Right renal cortex interstitium (tissue), 3 donors: ENCODE measurements around the gene SEC11C. TPM values are rescaled to one million over a fixed set of nuclear protein-coding genes. Genes with fewer than 3 reads are reported as not detected.
"Not testable (repeated sequence)": the region's sequence is repeated elsewhere in the genome, so short reads cannot be mapped to it uniquely, and the experiment has no call there.

Experiments used
- DNase-seq, 3 donors: peaks; one replicate each; pipeline ENCODE4 v3.0.0-alpha.2; 2013; ENCODE audit warnings: low read depth in 3 of 3, low spot score in 2 of 3
- polyA plus RNA-seq, 3 donors: library from polyadenylated mRNA; unstranded; fragments of 120-200 nt; gene quantifications; one replicate each; pipeline ENCODE4 v1.2.1, GENCODE V29; 2013; ENCODE audit not compliant: insufficient read length in 3 of 3

Gene SEC11C
- polyA plus RNA-seq: 10 to 100 TPM; 69.1 to 83.3 (median 72.9) TPM

DNA sequence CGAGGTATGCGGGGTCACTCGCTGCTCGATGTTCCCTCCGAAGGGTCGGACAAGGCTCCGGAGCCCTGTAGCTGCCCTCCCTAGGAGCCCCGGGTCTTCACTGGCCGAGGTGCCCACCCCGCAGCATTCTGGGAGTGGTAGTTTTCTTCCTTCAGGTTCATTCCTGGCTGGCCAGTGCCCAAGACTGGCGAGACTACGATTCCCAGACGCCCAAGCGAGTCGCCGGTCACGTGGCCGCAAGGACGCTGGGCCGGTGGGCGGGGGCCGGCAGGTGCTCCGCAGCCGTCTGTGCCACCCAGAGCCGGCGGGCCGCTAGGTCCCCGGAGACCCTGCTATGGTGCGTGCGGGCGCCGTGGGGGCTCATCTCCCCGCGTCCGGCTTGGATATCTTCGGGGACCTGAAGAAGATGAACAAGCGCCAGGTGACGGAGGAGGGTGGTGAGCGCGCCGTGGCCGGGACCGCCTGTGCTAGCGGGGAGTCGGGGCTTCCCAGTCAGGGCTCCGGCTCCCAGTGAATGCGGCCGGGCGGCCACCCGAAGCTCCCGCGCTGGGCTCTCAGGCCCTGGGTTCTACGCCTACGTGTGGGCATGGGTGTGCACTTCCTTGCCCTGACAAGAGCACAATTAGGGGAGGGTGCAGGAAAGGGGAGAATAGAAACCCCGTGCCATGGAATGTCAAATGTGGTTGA lies at the start of gene SEC11C:
Gene SEC11C, plus strand, starts transcription at position 270 of the 687 bp plus-strand sequence. Its CDS starts 65 bp downstream, at position 335.
- DNase-seq: peak in 2 of 3 donors; percentile 91 to 94

DNA sequence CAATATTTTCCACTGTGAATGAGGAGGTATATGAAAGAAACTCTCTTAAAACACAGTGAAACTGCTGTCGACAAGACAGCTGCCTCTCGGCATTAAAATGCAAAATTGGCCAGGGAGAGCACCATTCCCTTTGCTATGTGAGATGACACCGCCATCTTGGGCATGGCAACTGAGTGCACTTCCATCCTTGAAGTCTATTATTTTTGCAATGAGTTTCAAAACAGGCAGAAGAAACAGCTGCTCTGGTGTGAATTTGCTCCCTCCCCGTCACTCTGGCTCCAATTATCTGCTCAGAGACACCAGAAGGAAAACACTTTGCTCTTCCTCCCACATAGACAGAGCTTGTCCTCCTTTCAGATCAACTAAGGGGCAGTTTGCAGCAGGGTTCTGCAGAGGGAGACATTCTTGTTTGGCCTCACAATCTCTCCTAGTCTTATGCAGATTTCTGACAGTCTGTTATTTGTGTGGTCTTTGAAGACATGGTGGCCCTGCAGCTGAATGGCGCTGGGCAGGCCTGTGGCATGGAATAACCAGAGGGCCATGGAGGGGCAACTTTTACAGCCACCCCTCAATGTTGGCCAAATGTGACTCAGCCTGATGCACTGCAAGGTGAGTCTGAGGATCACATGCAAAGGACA lies 48.6 kb upstream of the SEC11C start:
- no peak for DNase-seq

DNA sequence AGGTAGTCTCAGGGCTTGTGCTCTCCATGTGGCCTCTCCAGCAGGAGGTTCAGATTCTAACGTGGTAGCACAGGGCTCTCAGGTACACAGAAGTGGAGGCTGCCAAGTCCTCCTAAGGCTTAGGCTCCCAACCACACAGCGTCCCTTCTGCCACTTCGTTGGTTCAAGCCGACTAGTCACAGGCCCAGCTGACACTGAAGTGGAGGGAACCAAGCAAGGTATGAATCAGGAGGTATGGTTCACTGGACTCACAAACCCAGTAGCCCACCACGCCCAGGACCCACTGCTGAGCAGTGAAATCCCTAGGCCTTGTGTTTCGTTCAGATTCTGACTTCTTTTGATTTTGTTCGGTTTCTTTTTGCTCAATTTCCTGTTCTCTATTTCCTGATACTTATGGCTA lies 46.0 kb upstream of the SEC11C start:
- no peak for DNase-seq

DNA sequence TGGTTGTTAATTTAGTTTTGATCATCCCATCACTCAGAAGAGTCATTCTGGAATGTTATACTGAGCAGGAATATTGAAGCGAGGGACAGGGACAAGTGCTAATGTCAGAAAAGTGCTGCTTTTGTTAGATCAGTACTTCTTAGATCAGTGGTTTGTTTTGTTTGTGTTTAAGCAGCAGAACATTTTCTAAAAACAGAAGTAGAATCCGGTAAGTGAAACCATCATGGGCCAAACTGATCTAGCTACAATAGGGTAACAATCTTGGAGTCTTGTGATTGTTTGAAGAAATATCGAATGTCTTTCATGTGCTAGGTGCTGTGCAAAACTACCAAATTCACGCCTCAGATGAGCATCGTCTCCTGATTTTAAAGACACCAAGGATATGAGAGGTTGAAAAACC lies 45.1 kb upstream of the SEC11C start:
- DNase-seq: no peak

DNA sequence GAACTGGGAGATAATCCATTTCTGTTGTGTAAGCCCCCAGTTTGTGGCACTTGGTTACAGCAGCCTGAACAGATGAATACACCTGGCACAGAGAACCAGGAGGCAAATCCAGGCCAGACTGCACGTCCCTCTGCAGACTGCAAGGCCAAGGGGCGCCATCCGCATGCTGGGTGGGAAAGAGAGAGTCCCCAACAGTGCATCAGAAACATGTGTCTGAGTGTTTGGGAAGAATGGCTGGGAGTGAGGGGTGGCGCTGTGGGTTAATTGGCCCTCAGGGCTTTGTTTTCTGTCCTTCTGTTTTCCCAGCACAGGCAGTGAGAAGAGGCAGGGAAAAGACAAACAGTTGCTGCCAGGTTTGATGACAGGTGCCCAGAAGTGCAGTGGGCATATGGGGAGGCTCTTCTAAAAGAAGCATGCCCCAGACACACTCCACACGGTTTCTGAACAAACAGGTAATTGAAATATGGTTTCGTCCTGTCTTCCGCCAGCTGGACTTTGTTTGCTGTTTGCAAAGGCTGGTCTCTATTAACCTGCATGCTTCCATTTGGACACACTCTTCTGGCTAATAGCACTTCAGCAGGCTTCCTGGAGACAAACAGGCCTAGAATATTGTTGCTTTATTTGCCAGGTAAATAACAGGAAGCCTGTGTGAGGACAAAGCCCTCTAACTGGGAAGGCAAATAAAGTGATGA lies 43.4 kb upstream of the SEC11C start:
- no peak for DNase-seq

DNA sequence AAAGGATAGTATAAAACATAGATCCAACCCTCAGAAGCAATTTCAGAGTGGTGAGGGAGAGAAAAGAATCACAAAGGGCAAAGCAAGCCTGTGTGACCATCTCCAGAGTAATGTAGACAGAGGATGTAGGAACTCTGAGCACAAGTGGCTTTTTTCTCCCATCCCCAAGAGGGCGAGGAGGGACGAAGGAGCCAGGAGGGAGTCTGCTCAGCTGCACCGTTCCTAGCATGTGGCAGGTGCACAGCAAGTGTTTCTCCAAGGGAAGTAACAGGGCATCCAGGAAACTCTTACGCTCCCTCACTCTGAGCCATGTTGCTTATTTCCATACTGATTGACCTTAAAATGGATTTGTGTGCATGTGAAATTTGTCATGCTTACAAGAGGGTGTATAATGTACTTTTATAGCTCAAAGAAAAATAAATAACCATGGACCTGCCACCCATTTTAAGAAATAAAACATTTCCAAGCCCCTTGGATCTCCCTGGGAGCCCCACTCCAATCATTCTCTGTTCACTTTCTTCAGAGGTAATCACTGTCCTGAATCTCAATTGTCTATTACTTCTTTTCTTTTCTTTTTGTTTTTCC lies 37.8 kb upstream of the SEC11C start:
- DNase-seq: no peak

DNA sequence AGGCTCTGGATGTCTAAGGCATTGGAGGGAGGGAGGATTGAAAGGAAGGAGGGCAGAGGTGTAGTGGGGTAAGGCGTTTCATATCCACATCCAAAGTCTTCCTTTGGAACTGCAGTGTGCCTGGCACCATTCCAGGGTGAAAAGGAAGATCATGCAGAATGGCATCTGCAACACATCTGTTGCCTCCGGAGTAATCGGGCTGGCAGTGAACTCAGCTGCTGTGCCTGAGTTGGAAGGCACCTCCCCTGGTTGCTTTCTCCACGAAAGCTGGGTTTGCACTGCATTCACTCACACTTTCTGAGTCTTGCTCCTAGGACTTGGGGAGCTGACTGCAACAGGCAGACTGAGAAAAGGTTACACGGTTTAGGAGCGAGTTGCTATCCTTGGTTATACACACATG lies 30.3 kb upstream of the SEC11C start:
- DNase-seq: no peak

DNA sequence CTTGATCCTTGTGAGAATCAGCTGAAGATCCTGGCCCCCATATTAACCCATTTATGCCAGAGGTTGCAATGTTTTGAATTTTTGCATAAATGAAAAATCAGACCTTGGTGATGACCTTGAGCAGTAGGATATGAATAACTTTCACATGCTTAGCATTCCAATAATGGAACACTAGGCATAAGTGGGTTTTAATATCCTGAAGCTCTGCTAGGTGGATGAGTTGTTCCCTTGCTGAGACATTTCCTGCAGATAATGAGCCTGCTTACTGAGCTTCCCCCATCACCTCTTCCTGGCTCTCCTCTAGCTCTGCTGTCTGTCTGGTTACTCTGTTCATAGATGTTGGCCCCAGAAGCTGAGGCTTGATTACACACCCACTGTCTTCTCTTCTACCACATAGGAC lies 25.5 kb upstream of the SEC11C start:
- no peak for DNase-seq

DNA sequence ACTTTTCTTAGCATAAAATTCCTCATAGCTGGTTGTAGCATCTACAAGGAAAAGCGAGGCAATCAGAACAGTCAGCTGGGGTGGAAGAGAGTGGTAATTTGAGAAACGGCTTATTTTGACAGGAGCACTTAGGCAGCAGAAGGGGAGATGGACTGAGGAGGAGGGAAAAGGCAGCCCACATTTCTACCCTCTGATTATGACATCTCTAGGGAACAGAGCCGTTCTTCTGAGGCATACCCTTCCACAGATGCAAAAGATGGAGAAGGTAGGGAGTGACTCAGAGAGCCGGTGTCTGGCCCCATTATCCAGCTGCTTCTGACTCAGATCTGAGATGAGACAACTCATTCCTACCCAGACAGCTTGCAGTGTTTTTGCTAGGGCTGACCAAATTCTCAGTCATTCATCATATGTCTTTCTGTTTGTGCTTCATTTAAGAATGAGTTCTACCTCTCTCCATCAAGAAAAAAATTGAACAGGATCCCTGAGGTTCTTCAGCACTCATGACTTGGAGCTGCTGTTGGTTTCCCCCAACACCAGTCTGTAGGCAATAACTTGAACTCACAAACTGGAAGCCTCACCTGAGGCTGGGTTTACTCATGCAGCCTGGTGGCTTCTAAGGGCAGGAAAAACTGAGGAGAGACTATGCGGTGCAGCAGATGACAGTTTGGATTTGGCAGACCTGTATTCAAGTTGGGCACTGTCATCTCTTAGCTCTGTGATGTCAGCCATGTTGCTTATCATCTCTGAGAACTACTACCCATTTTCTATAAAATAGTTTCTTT lies 15.9 kb upstream of the SEC11C start:
- DNase-seq: no peak

DNA sequence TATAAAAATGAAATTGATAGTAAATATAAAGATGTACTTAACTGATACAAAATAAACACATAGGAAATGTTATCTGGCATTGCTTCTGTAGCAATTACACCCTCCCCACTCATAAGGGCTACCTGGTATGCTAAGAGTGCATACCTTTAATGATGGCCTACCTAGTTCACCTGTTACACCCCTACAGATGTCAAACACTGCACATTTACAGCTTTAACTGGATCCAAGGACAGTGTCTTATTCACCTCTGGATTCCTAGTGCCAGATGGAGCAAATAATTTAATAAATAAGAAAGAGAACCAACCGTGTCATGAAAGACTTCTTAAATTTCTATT lies 15.3 kb upstream of the SEC11C start:
- DNase-seq: no peak

DNA sequence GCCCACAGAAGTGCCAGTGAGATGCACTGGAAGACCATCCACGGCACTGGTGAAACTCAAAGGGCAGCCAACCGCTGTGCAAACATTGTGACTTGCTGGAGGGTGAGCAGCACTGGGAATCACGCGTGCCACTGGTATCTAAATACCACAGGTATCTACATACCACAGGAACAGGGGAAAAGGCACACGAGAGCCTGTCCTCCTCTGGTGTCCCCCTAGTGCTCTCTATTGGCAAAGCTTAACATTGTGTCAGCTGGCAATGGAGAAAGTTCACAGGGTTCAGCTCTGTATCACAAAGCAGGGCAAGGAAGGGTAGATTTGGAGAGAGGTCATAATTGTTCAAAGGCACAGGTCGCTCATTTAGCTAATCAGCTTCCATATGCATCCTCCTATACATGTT lies 12.6 kb upstream of the SEC11C start:
- no peak for DNase-seq

DNA sequence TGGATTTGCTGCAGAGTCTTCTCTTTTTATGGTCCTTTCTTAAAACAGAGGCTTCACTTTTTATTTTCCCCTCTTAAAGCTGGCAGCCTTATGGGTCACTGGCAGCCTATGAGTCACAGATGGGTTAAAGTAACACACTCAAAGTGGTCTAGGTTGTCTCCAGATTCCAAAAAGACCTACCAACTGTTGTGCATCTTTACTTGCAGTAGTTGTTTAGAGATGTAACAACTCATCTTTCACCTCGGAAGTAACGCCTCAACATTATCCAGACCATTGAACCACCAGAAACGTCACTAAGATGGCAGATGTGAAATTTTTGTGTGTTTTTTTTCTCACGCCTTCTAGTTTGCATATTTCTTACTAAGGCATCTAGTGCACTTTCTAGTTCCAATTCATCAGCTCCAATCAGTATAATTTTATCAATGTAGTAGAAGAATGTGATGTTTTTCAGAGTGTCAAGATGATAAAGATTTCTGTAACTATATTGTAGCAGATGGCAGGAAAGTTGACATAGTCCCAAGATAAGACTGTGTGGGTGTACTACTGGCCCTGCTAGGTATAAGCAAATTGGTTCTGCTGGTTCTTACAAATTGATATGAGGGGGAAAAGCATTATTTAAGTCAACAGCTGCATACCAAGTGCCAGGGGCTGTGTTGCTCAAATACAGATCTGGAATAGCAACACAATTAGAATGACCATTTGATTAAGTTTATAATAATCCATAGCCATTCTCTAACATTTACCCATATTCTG lies 9.6 kb upstream of the SEC11C start:
- DNase-seq: no peak

DNA sequence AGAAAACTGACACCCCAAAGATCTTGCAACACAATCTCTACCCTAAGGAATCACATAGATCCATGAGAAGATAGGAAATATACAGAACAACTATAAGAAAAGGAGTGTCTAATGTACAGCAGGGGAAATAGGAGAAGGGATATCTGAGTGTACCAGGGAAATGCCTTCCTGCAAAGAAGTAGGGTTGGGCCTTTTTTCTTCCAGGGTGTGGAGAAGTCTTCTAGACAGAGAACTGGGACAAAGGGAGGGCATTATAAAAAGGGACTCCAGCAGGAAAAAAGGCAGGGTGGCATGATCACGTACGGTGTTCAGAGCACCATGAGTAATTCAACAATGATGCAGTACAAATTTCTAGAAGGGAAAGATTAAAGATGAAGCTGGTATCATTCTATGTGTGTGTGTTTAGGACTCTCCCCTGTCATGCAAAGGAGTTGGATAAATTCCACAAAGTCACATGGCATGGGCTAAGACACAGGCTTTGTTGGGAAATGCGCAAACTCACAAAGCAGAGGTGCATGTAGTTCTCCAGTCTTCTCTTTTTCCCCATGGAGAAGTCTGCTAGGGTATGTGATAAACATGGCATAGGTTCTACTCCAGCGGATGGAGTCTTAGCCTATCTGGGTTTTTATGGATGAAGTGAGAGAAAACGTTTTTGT lies 6.7 kb upstream of the SEC11C start:
- DNase-seq: no peak

DNA sequence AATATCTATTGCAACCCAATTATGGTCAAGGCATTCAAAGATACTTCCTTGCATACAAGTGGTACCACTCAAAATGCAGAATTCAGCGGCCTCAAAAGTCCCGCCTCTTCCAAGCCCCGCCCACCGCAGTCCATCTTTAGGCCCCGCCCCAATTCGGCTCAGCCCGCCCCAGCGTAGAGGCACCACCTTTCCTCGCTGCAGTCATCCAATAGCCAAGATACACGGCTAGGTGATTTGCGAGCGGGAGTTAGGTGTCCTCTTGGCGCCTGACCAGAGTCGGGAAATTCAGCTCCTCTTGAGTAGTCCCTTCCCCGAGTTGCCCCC lies 431 bp upstream of the SEC11C start:
- peak in 1 of 3 donors; percentile 93 for DNase-seq

DNA sequence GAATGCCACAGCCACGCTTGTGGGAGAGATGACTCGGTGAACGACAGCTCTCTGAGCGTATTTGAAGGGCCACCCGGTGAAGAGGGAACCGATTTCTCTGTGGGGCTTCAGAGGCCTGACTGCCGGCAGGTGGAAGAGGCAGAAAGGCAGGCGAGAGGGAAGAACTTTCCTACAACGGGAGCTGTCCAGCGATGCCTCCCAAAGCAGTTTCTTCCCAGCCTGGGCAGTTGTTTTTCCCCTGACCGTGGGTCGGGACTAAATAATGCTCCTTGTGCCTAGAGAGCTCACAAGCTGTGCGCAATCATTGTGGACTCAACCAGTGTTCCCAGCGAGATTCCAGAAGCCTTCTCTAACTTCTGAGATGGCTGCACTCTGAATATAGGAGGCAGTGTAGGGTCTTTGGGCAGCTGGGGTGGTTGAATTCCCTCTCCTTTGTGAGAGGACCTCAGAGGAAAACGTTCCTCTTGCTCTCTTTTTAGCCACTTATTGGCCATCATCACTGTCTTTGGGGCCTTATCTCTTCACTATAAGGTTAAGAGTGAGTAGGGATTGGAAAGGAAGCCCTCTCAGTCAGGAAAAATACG lies 710 bp downstream of the SEC11C start:
- peak in 2 of 3 donors; percentile 10 to 19 for DNase-seq

DNA sequence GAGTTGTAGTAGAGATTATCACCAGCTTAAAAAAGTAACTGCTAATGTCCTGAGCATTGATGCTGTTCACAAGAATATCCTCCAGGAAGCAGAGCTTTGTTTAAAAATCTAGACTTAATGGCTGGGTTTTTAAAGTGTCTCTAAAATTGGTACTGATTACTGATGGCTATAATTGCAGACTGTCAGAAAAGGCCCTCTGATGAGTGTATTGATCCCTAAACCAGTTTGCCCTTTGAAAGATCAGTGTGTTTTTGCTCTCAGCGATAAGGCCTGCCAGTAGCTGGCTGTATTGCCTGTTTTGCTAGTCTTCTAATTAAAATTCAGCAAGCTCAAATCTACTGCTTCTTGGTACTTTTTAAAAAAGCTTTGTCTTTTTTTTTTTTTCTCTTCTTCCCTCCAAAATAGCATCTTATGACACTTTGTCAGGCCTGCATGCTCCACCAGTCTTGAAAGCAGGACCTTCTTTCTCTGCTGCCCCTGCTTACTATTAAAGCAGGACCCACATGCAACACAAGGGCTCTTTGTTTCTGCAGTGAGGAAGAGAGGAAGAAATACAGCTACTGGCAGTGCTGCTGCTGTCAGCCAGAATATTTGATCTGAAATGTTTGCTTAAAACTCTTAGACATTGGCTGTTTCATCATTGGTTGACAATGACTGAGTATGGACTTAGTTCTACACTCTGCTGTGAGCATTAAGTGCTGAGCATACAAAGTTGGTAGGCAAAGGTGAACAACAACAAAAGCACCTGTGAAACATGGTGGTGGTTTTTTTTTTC lies 1.8 kb downstream of the SEC11C start:
- no peak for DNase-seq

DNA sequence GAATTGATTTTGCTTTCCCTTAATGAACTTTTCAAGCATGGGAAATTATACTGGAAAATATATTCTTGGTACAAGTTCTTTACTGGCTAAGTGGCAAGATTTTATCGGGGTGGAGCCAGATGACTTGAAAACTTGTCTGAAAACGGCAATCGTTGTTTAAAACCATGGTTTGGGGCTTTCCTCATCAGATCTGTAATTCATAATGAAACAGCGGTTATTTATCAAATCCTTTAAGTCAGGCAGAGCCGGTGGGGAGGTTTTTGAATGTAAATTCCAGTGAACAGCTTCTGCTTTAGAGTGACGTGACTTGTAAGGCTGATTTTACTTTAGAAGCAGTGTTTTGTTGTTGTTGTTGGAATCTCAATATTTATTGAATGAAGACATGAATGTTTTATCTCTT lies 2.6 kb downstream of the SEC11C start:
- no peak for DNase-seq

DNA sequence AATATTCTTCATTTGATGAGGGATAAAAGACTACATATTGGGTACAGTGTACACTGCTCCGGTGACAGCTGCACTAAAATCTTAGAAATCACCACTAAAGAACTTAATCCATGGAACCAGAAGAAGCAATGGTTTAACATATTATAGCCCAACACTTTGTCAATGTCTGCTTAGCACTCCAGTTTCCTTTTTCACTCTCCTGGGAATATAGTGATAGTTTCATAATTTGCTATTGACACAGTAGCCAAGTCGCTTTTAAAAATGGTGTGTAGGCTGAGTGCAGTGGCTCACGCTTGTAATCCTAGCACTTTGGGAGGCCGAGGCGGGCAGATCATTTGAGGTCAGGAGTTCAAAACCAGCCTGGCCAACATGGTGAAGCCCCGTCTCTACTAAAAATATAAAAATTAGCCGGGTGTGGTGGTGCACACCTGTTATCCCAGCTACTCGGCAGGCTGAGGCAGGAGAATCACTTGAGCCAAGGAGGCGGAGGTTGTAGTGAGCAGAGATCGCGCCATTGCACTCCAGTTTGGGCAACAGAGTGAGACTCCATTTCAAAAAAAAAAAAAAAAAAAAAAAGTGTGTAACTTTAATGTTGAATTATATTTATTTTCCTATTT lies 3.2 kb downstream of the SEC11C start:
- not testable (repeated sequence) for DNase-seq
